HEK293 (cell line): ENCODE results near the gene DDX27.

Experiments used
- RBAK ChIP-seq: fragments of 450-650 bp; formaldehyde crosslinking; IDR thresholded peaks from 2 replicates; pipeline ENCODE4 v1.5.1; 2016; ENCODE audit warnings: missing biosample characterization, missing genetic modification characterization
- TRIM28 ChIP-seq: IDR thresholded peaks from 2 replicates; pipeline ENCODE4 v1.6.1; 2011; ENCODE audit warnings: low read length, control low read depth, borderline replicate concordance
- YY1 ChIP-seq: fragments of 450-650 bp; formaldehyde crosslinking; IDR thresholded peaks from 2 replicates; pipeline ENCODE4 v1.5.1; 2018; ENCODE audit warnings: missing biosample characterization, missing genetic modification characterization
- ZEB2 ChIP-seq: fragments of 450-650 bp; formaldehyde crosslinking; IDR thresholded peaks from 2 replicates; pipeline ENCODE4 v1.5.1; 2016; ENCODE audit warnings: missing biosample characterization, missing genetic modification characterization
- ZNF19 ChIP-seq: fragments of 450-650 bp; formaldehyde crosslinking; IDR thresholded peaks from 2 replicates; pipeline ENCODE4; 2016; ENCODE audit warnings: missing biosample characterization, missing genetic modification characterization, low read depth
- ZSCAN16 ChIP-seq: fragments of 450-650 bp; formaldehyde crosslinking; IDR thresholded peaks from 2 replicates; pipeline ENCODE4 v1.5.1; 2016; ENCODE audit warnings: missing biosample characterization, missing genetic modification characterization
- TF ChIP-seq, protein P1 (sequence below): fragments of 450-650 bp; formaldehyde crosslinking; IDR thresholded peaks from 2 replicates; pipeline ENCODE4 v1.5.1; 2016; ENCODE audit warnings: missing biosample characterization, missing genetic modification characterization
- TF ChIP-seq, protein P2 (sequence below): fragments of 450-650 bp; formaldehyde crosslinking; IDR thresholded peaks from 2 replicates; pipeline ENCODE4 v1.5.1; 2017; ENCODE audit warnings: missing biosample characterization, missing genetic modification characterization

DNA sequence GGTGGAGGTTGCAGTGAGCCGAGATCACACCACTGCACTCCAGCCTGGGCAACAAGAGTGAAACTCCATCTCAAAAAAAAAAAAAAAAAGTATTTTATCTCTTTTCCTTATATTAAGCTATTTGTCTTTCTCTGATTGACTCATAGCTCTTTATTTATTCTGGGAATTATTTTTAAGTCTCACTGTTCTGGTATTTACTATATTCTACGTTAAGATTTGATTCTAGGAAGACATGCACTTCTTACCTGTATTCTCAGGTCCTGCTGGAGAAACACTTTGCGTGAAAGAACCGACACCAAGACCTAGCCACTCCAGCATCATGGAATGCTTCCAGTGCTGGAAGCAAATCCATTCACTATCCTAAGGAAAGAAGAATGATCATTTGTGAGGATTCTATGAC, 41.0 kb downstream of the DDX27 start:
- TF ChIP-seq ZNF19 (no peak), ZSCAN16 (no peak), YY1 (no peak), ZEB2 (tag by site-specific recombination) (no peak), TRIM28 (no peak), RBAK (no peak)
- TF ChIP-seq, protein P1, sequence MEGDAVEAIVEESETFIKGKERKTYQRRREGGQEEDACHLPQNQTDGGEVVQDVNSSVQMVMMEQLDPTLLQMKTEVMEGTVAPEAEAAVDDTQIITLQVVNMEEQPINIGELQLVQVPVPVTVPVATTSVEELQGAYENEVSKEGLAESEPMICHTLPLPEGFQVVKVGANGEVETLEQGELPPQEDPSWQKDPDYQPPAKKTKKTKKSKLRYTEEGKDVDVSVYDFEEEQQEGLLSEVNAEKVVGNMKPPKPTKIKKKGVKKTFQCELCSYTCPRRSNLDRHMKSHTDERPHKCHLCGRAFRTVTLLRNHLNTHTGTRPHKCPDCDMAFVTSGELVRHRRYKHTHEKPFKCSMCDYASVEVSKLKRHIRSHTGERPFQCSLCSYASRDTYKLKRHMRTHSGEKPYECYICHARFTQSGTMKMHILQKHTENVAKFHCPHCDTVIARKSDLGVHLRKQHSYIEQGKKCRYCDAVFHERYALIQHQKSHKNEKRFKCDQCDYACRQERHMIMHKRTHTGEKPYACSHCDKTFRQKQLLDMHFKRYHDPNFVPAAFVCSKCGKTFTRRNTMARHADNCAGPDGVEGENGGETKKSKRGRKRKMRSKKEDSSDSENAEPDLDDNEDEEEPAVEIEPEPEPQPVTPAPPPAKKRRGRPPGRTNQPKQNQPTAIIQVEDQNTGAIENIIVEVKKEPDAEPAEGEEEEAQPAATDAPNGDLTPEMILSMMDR (tag by site-specific recombination), result no peak
- TF ChIP-seq, protein P2, sequence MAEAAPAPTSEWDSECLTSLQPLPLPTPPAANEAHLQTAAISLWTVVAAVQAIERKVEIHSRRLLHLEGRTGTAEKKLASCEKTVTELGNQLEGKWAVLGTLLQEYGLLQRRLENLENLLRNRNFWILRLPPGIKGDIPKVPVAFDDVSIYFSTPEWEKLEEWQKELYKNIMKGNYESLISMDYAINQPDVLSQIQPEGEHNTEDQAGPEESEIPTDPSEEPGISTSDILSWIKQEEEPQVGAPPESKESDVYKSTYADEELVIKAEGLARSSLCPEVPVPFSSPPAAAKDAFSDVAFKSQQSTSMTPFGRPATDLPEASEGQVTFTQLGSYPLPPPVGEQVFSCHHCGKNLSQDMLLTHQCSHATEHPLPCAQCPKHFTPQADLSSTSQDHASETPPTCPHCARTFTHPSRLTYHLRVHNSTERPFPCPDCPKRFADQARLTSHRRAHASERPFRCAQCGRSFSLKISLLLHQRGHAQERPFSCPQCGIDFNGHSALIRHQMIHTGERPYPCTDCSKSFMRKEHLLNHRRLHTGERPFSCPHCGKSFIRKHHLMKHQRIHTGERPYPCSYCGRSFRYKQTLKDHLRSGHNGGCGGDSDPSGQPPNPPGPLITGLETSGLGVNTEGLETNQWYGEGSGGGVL, result no peak
